ENCODE results near the gene RTN4.

DNA sequence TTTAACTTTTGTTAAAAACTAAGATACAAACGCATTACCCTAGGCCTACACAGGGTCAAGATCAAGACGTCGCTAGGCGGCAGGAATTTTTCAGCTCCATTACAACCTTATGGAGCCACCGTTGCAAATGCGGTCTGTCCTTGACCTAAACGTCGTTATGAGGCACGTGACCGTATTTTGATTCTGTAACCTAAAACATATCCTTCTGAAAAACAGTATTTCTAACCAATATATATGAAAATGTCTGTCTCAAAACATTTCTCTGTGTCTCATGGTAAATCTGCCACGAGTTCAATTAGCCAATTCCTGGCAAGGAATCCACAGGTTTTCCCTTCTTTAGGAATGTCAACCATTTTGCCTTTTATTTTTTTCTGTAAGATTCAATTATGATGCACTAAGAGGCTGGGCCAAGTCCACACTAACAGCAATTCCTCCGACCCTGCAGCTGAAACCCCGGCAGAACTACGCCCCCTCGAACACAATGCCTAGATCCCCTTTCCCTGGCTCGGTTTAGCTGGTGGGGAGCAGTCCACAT lies 1.7 kb downstream of the RTN4 start:
- TF ChIP-seq, protein P1, sequence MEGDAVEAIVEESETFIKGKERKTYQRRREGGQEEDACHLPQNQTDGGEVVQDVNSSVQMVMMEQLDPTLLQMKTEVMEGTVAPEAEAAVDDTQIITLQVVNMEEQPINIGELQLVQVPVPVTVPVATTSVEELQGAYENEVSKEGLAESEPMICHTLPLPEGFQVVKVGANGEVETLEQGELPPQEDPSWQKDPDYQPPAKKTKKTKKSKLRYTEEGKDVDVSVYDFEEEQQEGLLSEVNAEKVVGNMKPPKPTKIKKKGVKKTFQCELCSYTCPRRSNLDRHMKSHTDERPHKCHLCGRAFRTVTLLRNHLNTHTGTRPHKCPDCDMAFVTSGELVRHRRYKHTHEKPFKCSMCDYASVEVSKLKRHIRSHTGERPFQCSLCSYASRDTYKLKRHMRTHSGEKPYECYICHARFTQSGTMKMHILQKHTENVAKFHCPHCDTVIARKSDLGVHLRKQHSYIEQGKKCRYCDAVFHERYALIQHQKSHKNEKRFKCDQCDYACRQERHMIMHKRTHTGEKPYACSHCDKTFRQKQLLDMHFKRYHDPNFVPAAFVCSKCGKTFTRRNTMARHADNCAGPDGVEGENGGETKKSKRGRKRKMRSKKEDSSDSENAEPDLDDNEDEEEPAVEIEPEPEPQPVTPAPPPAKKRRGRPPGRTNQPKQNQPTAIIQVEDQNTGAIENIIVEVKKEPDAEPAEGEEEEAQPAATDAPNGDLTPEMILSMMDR (IDR thresholded peaks at IDR 0.05): no peak
- TF ChIP-seq POLR2A (IDR thresholded peaks at IDR 0.05): no peak
